ENCODE results near the gene JARID2.
"Not testable (repeated sequence)": the region's sequence is repeated elsewhere in the genome, so short reads cannot be mapped to it uniquely, and the experiment has no call there.

JARID2 gene

DNA sequence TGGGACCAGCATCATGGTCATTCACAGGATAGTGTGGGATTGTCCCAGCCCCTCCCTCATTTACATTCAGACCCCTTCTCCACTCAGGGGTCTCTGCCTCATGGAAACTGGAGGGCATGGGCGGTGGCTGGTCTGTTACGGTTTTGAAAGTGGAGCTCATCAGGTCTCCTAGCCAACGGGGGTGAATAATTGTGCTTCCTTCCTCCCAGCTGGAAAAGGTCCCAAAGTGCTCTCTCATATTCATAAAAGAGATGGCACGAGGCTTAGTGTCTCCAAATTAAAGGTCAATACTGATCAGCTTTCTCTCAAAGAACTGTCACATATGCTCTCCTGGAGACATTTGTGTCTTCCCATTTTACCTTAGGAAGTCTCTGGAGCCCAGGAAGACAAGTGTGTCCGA is 19.9 kb downstream of the JARID2 start:
- no peak for DNase-seq

- no peak for DNase-seq
These were observed 20.6 kb downstream of the JARID2 start for GRCh38 chr6:15266423-15266996.

DNA sequence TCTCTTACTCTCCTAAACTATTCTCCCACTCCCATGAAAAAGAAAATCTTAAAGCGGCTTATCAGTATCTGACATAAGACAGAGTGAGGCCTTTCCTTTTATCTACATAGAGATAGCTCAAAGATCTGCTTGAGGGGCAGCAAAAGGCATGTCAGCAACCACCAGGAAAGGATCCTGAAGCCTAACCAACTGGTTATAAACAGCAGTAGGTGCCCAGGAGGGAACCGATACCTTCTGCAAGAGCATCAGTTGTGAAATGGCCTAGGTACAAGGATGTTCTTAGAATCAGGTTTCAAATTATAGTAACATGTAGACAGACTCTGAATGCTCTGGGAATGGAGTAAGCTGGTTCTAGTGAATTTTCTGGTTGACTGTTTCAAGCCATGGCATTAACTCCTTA is 21.4 kb downstream of the JARID2 start:
- DNase-seq = no peak

DNA sequence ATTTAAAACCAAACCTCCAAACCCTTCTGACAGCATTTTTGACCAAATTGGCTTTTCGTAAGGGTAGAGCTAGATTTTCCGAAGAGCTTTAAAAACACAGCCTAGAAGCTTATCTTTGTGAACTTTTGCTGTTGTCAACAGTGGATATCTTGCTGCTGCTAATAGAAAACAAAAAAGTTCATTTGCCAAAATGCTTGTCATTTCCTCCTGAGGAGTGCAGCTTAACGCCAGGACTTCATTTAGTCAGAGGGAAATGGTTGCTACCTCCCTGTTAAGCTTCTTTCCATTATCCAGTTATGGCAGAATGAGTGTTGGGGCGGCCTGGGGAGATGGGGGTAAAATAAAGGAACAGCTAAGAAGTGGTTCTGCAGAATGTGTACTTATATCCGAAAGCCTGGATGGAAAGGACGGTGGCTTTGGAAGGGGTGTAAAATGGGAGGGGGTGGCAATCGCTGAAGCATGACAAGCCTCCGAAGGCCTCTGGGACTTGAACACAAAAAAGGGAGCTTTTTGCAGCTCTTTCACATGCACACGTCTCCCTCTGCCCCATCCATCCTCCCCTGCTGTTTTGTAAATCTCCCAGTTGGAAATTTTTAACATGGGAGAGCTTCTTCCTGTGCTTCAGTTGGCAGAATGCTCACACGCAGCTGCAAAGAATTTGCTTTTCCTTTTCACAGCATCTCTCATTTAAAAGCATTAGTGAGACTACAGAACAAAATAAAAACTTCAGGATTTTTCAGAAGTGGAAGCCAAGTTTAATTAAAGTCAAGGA is 22.5 kb downstream of the JARID2 start:
- DNase-seq = no peak

- DNase-seq = no peak
These were observed 23.1 kb downstream of the JARID2 start for GRCh38 chr6:15269011-15269410.

GRCh38 chr6:15269619-15270018 is 23.8 kb downstream of the JARID2 start:
- DNase-seq = no peak

DNA sequence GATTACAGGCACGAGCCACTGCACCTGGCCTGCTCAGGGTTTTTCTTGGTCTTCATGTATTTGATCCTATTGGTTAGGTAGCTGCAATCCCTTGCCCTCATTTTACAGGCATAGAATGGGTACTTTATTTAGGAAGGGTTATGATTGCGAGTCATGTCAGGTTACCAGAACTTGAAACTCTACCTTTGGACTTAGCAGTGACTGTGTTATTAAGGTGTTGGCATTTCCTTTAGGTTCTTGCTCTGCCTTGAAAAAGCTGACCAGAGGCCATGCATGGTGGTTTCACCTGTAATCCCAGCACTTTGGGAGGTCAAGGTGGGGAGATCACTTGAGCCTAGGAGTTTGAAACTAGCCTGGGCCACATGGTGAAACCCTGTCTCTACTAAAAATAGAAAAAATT is 24.5 kb downstream of the JARID2 start:
- no peak for DNase-seq

GRCh38 chr6:15272562-15272961 is 26.7 kb downstream of the JARID2 start:
- DNase-seq = no peak

GRCh38 chr6:15274692-15275387 is 29.0 kb downstream of the JARID2 start:
- DNase-seq = no peak

GRCh38 chr6:15276036-15276985 is 30.4 kb downstream of the JARID2 start:
- no peak for DNase-seq

DNA sequence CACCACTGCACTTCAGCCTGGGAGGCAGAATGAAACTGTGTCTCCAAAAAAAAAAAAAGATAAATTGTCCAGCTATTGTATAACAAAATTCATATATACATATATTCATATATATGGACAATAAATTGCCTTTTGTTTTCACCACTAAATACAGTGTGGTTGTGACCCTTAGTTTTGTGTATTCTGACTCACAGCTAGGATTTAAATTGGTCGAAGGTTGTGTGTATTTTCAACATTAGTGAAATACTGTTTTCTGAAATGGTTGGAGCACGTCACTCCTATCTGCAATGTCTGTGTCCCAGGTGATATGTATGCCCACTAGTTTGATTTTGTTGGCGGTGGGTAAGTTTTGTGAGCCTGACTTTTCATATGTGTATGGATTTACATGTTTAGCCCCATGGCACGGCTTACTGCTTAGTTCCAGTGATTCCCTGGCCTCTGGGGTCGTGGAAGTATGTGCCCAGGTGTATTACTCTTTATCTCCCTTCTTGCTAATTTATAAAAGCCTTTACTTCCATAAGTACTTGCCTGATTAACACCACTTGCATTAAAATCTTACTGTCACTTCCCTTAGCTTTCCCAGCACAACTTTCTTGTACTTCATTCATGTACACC is 33.3 kb downstream of the JARID2 start:
- no peak for DNase-seq

DNA sequence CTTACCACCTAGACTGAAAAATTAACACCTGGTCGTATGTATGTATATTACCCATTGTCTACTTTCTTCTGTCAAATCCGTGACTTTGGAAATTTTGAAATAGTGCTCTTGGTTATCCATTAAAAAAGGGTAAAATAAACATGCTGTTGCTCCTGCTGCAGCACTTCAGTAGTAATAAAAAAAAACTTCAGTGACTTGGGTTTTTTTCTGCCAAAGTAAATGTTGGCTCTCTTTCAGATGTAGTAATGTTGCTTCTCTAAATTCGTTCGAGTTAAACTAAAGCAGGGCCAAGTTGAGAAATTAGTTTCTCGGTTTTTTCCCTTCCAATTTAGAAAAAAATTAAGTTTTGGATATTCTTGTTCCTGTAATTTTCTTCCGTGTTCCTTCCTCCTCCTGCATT is 34.2 kb downstream of the JARID2 start:
- no peak for DNase-seq

DNA sequence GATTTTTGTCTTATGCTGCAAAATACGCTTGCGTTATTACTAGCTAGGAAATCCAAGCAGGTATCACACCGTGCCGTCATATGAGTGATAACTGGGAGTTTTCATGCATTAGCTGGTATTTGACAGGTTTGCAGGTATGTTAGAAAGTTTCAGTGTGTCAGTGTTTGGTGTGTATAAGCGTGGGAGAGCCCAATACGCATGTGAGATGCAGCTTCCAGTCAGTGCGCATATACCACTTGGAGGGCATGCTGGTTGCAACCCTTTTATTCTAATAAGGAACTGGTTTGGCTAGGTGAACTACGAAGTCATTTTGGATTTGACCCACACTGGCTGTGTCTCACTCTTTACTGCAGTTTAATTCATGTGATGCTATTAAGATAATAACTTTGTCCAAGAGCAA is 35.1 kb downstream of the JARID2 start:
- no peak for DNase-seq

DNA sequence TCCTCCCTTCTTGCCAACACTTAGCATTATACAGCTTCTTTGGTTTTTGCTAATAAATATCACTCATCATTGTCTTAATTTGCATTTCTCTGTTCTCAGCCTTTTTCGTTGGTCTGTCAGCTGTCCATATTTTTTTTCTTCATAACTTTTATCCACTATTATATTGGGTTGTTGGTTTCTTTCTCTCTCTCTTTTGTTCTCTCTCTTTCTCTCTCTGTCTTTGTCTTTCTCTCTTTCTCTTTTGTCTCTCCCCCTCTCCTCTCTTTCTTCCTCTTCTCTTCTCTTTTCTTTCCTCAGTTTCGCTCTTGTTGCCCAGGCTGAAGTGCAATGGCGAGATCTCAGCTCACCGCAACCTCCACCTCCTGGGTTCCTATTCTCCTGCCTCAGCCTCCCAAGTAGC is 36.5 kb downstream of the JARID2 start:
- no peak for DNase-seq

DNA sequence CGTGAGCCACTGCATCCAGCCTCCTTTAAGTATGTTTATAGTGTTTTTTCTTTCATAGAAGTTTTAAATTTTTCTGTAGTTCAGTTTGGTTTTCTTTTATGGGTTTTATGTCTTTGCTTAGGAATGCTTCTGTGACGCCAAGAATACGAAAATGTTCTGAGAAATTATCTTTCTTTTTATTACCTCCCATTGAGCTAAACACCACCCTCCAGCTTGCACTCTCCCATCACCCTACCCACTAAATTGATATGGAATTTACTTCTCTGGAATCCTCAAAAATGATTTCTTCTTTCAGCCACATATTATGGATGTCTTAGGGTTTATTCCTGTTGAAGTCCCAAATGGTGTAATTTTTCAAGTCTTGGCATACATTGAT is 38.1 kb downstream of the JARID2 start:
- no peak for DNase-seq

DNA sequence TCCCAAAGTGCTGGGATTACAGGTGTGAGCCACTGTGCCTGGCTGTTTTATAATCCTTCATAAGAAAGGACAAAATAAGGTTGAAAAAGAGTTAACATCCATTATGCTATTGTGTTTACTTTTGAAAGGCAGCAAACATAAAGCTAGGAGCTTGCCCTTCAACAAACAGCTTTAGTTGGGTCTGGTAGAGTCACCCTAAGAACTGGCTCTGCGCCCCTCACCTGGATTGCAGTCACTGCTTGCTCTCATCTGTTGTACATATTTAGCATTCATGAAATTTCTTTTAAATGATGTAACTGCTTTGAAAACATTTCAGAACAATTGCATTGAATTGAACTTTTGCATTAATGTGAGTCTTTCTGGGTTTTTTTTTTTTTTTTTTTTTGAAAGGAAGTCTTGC is 38.9 kb downstream of the JARID2 start:
- DNase-seq = no peak

DNA sequence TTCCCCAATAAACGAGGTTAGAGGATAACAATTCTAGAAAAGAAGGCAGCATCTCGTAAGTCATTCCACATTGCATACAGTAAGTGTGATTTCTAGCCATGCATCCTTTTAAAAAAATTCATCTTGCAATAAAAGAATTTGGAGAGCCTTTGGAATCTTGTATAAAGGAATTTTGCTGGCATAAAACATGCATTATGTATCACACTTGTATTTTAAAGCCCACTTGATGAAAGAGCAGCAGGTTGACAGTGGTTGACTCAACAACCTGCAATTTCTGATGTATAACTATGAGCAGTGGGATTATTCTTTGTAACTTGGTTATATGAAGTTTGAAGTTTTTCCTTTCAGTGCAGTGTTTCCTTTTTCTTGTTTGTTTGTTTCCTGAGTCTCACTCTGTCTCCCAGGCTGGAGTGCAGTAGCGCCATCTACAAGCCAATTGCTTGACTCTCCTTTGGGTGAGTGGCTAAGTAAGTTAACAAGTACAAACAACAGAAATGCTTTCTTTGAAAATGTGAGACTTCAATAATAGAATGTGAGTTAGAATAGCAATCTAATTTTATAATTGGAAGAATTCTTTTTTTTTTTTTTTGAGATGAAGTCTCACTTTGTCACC is 39.9 kb downstream of the JARID2 start:
- no peak for DNase-seq

GRCh38 chr6:15287670-15288375 is 42.0 kb downstream of the JARID2 start:
- DNase-seq = no peak

DNA sequence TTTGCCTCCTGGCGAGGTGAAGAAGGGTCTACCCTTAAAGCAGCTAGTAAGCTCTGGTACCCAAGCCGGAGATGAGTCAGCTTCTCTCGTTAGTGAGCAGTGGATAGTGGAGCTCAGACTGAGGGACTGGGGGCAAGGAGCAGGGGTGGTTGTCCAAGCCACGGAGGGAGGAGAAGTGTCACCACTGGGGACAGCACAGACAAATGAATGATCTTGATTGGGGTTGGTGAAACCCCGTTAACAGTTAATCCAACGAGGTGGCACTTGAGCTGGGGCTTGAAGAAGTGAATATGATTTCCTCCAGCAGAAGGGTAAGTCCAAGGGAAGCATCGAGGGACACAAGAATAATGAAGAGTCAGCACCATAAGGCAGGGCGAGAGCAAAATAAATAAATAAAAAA is 43.0 kb downstream of the JARID2 start:
- DNase-seq = no peak

DNA sequence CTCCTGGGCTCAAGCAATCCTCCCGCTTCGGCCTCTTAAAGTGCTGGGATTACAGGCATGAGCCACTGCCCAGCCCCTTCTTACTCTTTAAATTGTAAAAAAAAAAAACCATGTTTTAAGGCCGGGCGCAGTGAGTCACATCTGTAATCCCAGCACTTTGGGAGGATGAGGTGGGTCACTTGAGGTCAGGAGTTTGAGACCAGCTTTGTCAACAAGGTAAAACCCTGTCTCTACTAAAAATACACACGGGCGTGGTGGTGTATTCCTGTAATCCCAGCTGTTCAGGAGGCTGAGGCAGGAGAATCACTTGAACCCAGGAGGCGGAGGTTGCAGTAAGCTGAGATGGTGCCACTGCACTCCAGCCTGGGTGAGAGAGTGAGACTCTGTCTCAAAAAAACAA is 43.6 kb downstream of the JARID2 start:
- not testable (repeated sequence) for DNase-seq

DNA sequence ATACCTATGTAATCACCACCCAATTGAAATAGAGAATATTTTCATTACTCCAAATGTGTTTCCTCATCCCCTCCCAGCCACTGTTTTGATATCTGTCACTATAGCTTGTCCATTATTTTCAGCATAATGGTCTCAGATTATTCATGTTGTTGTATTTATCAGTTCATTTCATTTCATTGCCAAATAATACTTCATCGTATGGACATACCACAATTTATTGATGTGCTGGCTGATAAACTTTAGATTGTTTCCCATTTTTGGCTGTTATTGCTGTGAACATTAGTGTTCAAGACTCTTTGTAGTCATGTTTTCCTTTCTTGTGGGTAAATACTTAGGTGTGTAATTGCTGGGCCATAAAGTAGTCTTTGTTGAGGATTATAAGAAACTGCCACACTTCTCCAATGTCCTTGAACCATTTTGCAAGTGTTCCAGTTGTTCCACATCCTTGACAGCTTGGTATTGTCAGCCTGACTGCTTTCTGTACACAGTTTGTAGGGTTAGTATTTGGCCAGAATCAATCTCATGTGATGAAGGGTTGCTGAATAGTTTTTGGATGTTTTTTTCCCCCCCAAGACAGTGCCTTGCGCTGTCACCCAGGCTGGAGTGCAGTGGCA is 44.3 kb downstream of the JARID2 start:
- DNase-seq = no peak
